SK-N-SH (cell line): ENCODE measurements around the gene PHACTR4.

ENCODE experiments used
- CHD2 ChIP-seq: fragments of 150-350 bp; IDR thresholded peaks from 2 replicates; pipeline ENCODE4 v1.6.1; 2018; ENCODE audit warnings: low read length; ENCODE audit not compliant: partially characterized antibody
- EZH2phosphoT487 ChIP-seq: fragments of 200-600 bp; sonication (generic); IDR thresholded peaks from 2 replicates; pipeline ENCODE4 v1.6.1; 2017; ENCODE audit warnings: low read depth, mixed run types, mild to moderate bottlenecking, antibody characterized with exemption, moderate library complexity, borderline replicate concordance
- MXI1 ChIP-seq: IDR thresholded peaks from 2 replicates; pipeline ENCODE4 v1.6.1; 2012; ENCODE audit warnings: mild to moderate bottlenecking, low read depth, low read length, improper control_type of control experiment
- POLR2AphosphoS5 ChIP-seq: IDR thresholded peaks from 2 replicates; pipeline ENCODE4 v1.6.1; 2012; ENCODE audit warnings: low read depth, low read length
- USF2 ChIP-seq: fragments of 150-350 bp; IDR thresholded peaks from 2 replicates; pipeline ENCODE4 v1.6.1; 2017; ENCODE audit warnings: antibody characterized with exemption, low read length, low read depth, borderline replicate concordance
- YY1 ChIP-seq: IDR thresholded peaks from 2 replicates; pipeline ENCODE4 v1.4.0; 2012; ENCODE audit warnings: low read depth, mild to moderate bottlenecking

GRCh38 chr1:28457678-28458077 lies 88.1 kb downstream of the PHACTR4 start:
- TF ChIP-seq EZH2phosphoT487: no peak
- no peak for TF ChIP-seq POLR2AphosphoS5
- no peak for TF ChIP-seq CHD2
- TF ChIP-seq YY1: no peak
- no peak for TF ChIP-seq MXI1
- TF ChIP-seq USF2: no peak
